Mesendoderm (in vitro differentiated cells): ENCODE data around the gene PSAPL1.

Experiments used
- DNase-seq: peaks from one replicate; pipeline ENCODE4 v3.0.0; 2013
- H2AK5ac ChIP-seq: 2 replicates; pipeline ENCODE4 v1.6.1; 2013; ENCODE audit warnings: low read length, inconsistent platforms
- H2BK120ac ChIP-seq: 2 replicates; pipeline ENCODE4 v1.6.1; 2013; ENCODE audit warnings: low read depth, mild to moderate bottlenecking, low read length, moderate library complexity, mixed read lengths
- H2BK15ac ChIP-seq: replicated peaks from 2 replicates; pipeline ENCODE4 v1.6.1; 2013; ENCODE audit warnings: low read depth, mild to moderate bottlenecking, moderate library complexity
- H2BK5ac ChIP-seq: 2 replicates; pipeline ENCODE4 v1.6.1; 2013; ENCODE audit warnings: low read length, inconsistent platforms
- H3K18ac ChIP-seq: 2 replicates; pipeline ENCODE4 v1.6.1; 2013; ENCODE audit warnings: mild to moderate bottlenecking, low read length, mixed read lengths
- H3K23ac ChIP-seq: one replicate; pipeline ENCODE4 v1.6.1; 2013; ENCODE audit warnings: low read length
- H3K27ac ChIP-seq: 2 replicates; pipeline ENCODE4 v1.5.1; 2013; ENCODE audit warnings: low read depth, mild to moderate bottlenecking, inconsistent platforms, low read length, moderate library complexity
- H3K27me3 ChIP-seq: 2 replicates; pipeline ENCODE4 v1.6.1; 2013; ENCODE audit warnings: low read length, control low read depth, mild to moderate bottlenecking, inconsistent platforms; ENCODE audit not compliant: insufficient read depth, poor library complexity
- H3K36me3 ChIP-seq: 2 replicates; pipeline ENCODE4 v1.6.1; 2013; ENCODE audit warnings: low read length, inconsistent platforms; ENCODE audit not compliant: control insufficient read depth, insufficient read depth
- H3K4ac ChIP-seq: one replicate; pipeline ENCODE4 v1.6.1; 2013; ENCODE audit warnings: low read depth, mild to moderate bottlenecking, low read length, moderate library complexity
- H3K4me1 ChIP-seq: 2 replicates; pipeline ENCODE4 v1.6.1; 2013; ENCODE audit warnings: low read depth, low read length, inconsistent platforms; ENCODE audit not compliant: control insufficient read depth
- H3K4me2 ChIP-seq: 2 replicates; pipeline ENCODE4 v1.6.1; 2013; ENCODE audit warnings: low read length
- H3K4me3 ChIP-seq: 2 replicates; pipeline ENCODE4 v1.5.1; 2013; ENCODE audit warnings: mild to moderate bottlenecking, low read length
- H3K56ac ChIP-seq: one replicate; pipeline ENCODE4 v1.6.1; 2013; ENCODE audit warnings: low read length
- H3K79me1 ChIP-seq: 2 replicates; pipeline ENCODE4 v1.6.1; 2013; ENCODE audit warnings: low read length, inconsistent platforms
- H3K79me2 ChIP-seq: 2 replicates; pipeline ENCODE4 v1.6.1; 2013; ENCODE audit warnings: mild to moderate bottlenecking, low read length; ENCODE audit not compliant: control insufficient read depth, insufficient read depth
- H3K9ac ChIP-seq: 2 replicates; pipeline ENCODE4 v1.6.1; 2013; ENCODE audit warnings: low read length, inconsistent platforms
- H4K5ac ChIP-seq: one replicate; pipeline ENCODE4 v1.6.1; 2013; ENCODE audit warnings: low read length
- H4K8ac ChIP-seq: one replicate; pipeline ENCODE4 v1.6.1; 2013; ENCODE audit warnings: low read depth, mild to moderate bottlenecking, control low read depth, low read length, moderate library complexity
- whole genome bisulfite sequencing: extraction: QIAGEN DNeasy Blood & Tissue Kit; methylation state at CpG from one replicate; pipeline ENCODE4 v1.1.7; 2013; ENCODE audit warnings: low lambda C conversion rate, missing lambda C conversion rate; ENCODE audit not compliant: insufficient coverage; ENCODE audit errors: extremely low coverage; 5-methylcytosine and 5-hydroxymethylcytosine counted together

Gene PSAPL1

DNA sequence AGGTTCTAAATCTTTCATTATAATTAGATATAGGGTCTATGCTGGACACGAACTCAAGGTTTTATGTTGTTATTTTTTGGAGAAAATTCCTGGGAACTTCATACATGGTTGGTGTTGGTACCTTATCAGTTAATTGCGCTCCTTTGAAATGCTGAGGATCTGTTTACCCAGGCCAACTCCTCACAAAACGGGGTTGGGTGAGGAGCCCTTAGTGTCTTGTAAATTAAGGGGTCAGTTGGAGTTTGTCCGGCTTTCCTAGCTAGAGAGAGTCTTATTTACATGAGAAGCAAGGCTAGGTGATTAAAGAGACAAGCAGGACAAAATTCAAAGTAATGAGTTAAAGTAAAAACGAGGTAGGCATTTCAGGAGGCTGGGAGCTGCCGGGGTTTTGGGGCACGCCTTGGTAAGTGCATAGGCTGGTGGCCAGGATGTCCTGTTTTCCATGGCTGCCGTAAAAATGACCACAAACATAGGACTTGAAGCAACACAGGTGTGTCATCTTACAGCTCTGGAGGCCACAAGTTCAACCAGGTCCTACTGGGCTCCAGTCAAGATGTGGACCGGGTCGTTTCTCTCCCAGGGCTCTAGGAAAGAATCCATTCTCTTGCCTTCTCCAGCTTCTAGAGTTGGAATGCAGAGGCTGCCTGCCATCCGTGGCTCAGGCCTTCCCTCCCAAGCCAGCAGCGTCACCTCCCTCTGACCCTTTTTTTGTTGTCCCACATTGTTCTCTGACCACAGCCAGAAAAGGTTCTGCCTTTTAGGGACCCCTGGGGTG is 19.8 kb downstream of the PSAPL1 start:
- H3K27me3 ChIP-seq, result no peaks in the 10 kb centered on the region
- no peak for DNase-seq
- no peak overlapping the region for H3K4ac ChIP-seq

DNA sequence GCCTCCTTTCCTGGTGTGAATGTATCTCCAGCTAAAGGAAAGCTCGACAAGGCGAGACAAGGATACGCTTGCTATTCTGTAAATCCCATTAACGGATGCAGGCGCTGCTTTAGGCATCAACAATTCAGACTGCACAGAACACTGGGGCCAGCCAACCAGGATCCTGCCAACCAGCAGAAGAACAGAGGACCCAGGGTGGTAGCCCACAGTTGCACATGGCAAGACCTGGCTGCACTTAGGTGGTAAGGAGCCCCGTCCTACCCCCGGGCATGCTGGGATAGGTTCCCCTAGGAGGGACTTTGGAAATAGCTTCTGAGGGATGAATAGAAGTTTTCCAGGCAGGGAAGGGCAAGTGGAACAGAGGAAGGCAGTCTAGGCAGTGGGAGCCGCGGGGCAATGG is 20.7 kb downstream of the PSAPL1 start:
- H3K23ac ChIP-seq, result no peak overlapping the region
- no CpG with 5 or more reads among the region's 9 CpGs for WGBS
- no peak overlapping the region for H3K4me2 ChIP-seq

More for the DNA sequence above, 19.8 kb downstream of the PSAPL1 start:
- WGBS, result no CpG with 5 or more reads among the region's 12 CpGs
- H2BK5ac ChIP-seq, result no peak overlapping the region
- no peak overlapping the region for H3K23ac ChIP-seq
- H3K4me3 ChIP-seq, result no peak overlapping the region
- no peak overlapping the region for H3K18ac ChIP-seq
- H3K4me2 ChIP-seq, result no peak overlapping the region
- H2BK15ac ChIP-seq, result no peak overlapping the region
- H3K4me1 ChIP-seq, result no peaks in the 10 kb centered on the region
- no peak overlapping the region for H3K9ac ChIP-seq
- H4K8ac ChIP-seq, result no peak overlapping the region
- H3K79me2 ChIP-seq, result no peaks in the 10 kb centered on the region
- H3K36me3 ChIP-seq, result peaks cover 2% of the 10 kb centered on the region
- no peak overlapping the region for H3K27ac ChIP-seq
- H3K79me1 ChIP-seq, result no peaks in the 10 kb centered on the region
- H4K5ac ChIP-seq, result no peak overlapping the region
- no peak overlapping the region for H2AK5ac ChIP-seq
- H2BK120ac ChIP-seq, result no peak overlapping the region
- peak overlapping the region; percentile 15 for H3K56ac ChIP-seq

DNA sequence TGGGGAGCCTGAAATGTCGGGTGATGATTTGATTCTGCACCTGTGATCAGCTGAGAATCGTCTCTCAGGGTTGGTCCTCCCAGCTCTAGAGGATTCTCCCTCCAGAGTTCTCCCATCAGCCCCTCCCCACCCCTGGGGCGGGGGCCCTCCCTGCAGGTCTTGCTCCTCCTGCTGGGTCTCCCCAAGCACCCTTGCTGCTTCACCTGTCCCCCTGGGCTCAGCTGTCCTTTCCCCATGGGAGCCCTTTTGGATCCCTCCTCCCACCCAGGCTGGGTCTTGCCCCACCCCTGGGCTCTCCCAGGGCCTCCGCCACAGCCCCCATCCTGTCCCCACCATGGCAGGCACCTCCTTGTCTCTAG is 22.2 kb downstream of the PSAPL1 start:
- Histone ChIP-seq H2AK5ac (no peak overlapping the region), H2BK120ac (no peak overlapping the region), H3K27me3 (no peaks in the 10 kb centered on the region), H2BK15ac (no peak overlapping the region), H3K4me3 (no peak overlapping the region), H3K56ac (no peak overlapping the region), H3K23ac (no peak overlapping the region), H3K79me2 (no peaks in the 10 kb centered on the region), H2BK5ac (no peak overlapping the region), H3K4me1 (no peaks in the 10 kb centered on the region), H3K9ac (no peak overlapping the region), H4K8ac (no peak overlapping the region), H3K4me2 (no peak overlapping the region), H4K5ac (no peak overlapping the region), H3K18ac (no peak overlapping the region), H3K36me3 (peaks cover 2% of the 10 kb centered on the region), H3K27ac (no peak overlapping the region), H3K4ac (no peak overlapping the region), H3K79me1 (no peaks in the 10 kb centered on the region)
- DNase-seq, result no peak
- no CpG with 5 or more reads among the region's 4 CpGs for WGBS

More for the DNA sequence above, 20.7 kb downstream of the PSAPL1 start:
- Histone ChIP-seq H3K27me3 (no peaks in the 10 kb centered on the region), H2BK120ac (no peak overlapping the region), H3K9ac (no peak overlapping the region), H3K36me3 (peaks cover 2% of the 10 kb centered on the region), H4K8ac (no peak overlapping the region), H3K4me1 (no peaks in the 10 kb centered on the region), H3K79me2 (no peaks in the 10 kb centered on the region), H3K4me3 (no peak overlapping the region), H4K5ac (no peak overlapping the region), H2BK15ac (no peak overlapping the region), H3K4ac (no peak overlapping the region), H3K56ac (no peak overlapping the region), H3K18ac (no peak overlapping the region), H2BK5ac (no peak overlapping the region), H3K79me1 (no peaks in the 10 kb centered on the region), H2AK5ac (no peak overlapping the region), H3K27ac (no peak overlapping the region)
- DNase-seq, result no peak

DNA sequence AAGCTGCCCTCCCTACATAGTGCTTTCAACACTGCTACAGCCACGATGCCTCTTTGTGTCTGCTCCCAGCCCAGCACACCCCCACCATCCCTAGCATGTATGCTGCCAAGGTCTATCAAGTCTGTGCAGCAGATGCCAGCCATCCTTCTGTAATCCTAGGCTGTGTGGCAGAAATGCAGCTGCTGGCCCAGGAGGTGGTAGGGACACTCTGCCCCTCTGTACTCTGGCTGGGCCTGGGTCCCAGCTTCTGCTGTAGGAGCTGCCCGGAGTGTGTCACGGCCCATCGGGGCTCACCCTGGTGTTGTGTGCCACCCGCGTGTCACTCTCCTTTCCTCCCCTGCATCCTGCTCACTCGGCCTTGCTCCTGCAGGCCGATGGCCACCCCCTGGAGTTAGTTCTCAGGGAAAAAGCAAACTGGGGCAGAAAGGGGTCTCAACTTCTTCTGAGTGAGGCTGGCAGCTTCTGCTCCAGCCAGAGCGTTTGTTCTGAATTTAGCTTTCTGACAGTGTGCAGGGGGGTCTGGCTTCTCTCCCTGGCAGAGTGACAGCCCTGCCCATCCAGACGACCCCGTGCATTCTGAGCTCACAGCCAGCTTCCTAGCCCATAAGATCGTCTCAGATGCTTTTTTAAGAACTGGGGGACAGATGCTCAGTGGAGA is 22.7 kb downstream of the PSAPL1 start:
- H3K9ac ChIP-seq, result no peak overlapping the region
- no peak for DNase-seq
- H3K36me3 ChIP-seq, result peaks cover 2% of the 10 kb centered on the region
- H2BK15ac ChIP-seq, result no peak overlapping the region
- no peak overlapping the region for H4K8ac ChIP-seq
- H3K4me1 ChIP-seq, result no peaks in the 10 kb centered on the region
- no peak overlapping the region for H3K4me2 ChIP-seq
- no peak overlapping the region for H3K4ac ChIP-seq
- H2BK120ac ChIP-seq, result no peak overlapping the region
- H3K4me3 ChIP-seq, result no peak overlapping the region
- H3K79me1 ChIP-seq, result no peaks in the 10 kb centered on the region
- H3K56ac ChIP-seq, result no peak overlapping the region
- H3K79me2 ChIP-seq, result no peaks in the 10 kb centered on the region
- H3K27ac ChIP-seq, result no peak overlapping the region
- no peak overlapping the region for H2AK5ac ChIP-seq
- H3K27me3 ChIP-seq, result no peaks in the 10 kb centered on the region
- H4K5ac ChIP-seq, result no peak overlapping the region
- H3K18ac ChIP-seq, result no peak overlapping the region
- H2BK5ac ChIP-seq, result no peak overlapping the region
- no CpG with 5 or more reads among the region's 12 CpGs for WGBS
- H3K23ac ChIP-seq, result no peak overlapping the region

DNA sequence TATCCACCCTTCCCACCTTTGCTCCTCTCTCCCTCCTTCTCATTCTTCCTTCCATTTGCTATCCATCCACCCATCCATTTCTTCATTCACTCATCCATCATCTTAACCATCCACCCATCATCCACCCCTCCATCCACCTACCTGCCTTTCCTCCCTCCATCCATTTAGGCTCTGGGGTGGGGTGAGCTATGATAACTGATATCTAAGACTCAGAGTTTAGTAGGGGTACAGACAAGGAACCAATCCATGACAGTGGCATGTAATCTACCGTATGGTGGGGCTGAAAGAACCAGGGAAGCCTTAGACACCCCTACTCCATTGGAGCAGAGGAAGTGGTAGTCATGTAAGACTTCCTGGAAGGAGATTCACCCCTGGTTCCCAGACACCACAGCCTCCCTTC is 23.2 kb downstream of the PSAPL1 start:
- Histone ChIP-seq H3K18ac (no peak overlapping the region), H2BK120ac (no peak overlapping the region), H4K5ac (no peak overlapping the region), H2BK5ac (no peak overlapping the region), H3K56ac (no peak overlapping the region), H2AK5ac (no peak overlapping the region), H3K27me3 (no peaks in the 10 kb centered on the region), H3K79me2 (no peaks in the 10 kb centered on the region), H3K23ac (no peak overlapping the region), H3K4me1 (no peaks in the 10 kb centered on the region), H3K4me2 (no peak overlapping the region), H3K4ac (no peak overlapping the region), H3K79me1 (no peaks in the 10 kb centered on the region), H3K4me3 (no peak overlapping the region), H4K8ac (no peak overlapping the region), H2BK15ac (no peak overlapping the region), H3K36me3 (peaks cover 2% of the 10 kb centered on the region), H3K27ac (no peak overlapping the region), H3K9ac (no peak overlapping the region)
- DNase-seq, result no peak
- no CpG with 5 or more reads among the region's 1 CpG for WGBS
